Activated T-helper 1 cell treated with anti-CD3 and anti-CD28 coated beads, Interleukin-12 subunit alpha, Interleukin-12 subunit beta, Interleukin-2, Interleukin-4 antibody, amounts not matched to agents 30 ng/mL and 10 ng/mL and 1 ng/mL, durations not matched to agents 14 hours and 24 hours and 36 hours (primary cell): ENCODE measurements around the gene DDX10. TPM values are rescaled to one million over a fixed set of nuclear protein-coding genes. Genes with fewer than 3 reads are reported as not detected.

Experiments used
- DNase-seq: peaks from one replicate; pipeline ENCODE4 v3.0.0; 2021; ENCODE audit warnings: low spot score
- H3K27ac Mint-ChIP-seq: one replicate; pipeline ENCODE4 v1.8.0; 2021; ENCODE audit warnings: mild to moderate bottlenecking, mixed read lengths
- H3K27me3 Mint-ChIP-seq: one replicate; pipeline ENCODE4 v1.8.0; 2022; ENCODE audit warnings: mild to moderate bottlenecking, moderate library complexity, mixed read lengths; ENCODE audit not compliant: insufficient read depth
- H3K36me3 Mint-ChIP-seq: one replicate; pipeline ENCODE4 v1.8.0; 2021; ENCODE audit warnings: low read depth, mixed read lengths
- H3K4me1 Mint-ChIP-seq: one replicate; pipeline ENCODE4 v1.8.0; 2021; ENCODE audit warnings: low read depth, mixed read lengths
- H3K4me3 Mint-ChIP-seq: one replicate; pipeline ENCODE4 v1.8.0; 2021; ENCODE audit warnings: mild to moderate bottlenecking, moderate library complexity, mixed read lengths
- H3K9me3 Mint-ChIP-seq: one replicate; pipeline ENCODE4 v1.8.0; 2021; ENCODE audit warnings: mixed read lengths
- intact Hi-C: fragments of 100-400 bp; cut with micrococcal nuclease; formaldehyde crosslinking; loops from one replicate; pipeline ENCODE4 v1.15.1; 2024
- total RNA-seq: library from RNA; stranded (reverse); gene quantifications from 2 replicates; pipeline ENCODE4 v1.2.3, GENCODE V29; 2022

DDX10 gene
- total RNA-seq, 1 donor from 2014 or later: 68.4 TPM

- Mint-ChIP-seq H3K27ac (no peak overlapping the region), H3K27me3 (no peaks in the 10 kb centered on the region), H3K4me3 (no peak overlapping the region), H3K4me1 (no peaks in the 10 kb centered on the region), H3K36me3 (peaks cover 11% of the 10 kb centered on the region), H3K9me3 (no peaks in the 10 kb centered on the region)
- intact Hi-C loops: no loop called here
- no peak for DNase-seq
Observed at GRCh38 chr11:108921211-108921610, 256.3 kb downstream of the DDX10 start.

GRCh38 chr11:108922241-108922640, 257.4 kb downstream of the DDX10 start:
- Mint-ChIP-seq H3K27me3 (no peaks in the 10 kb centered on the region), H3K27ac (no peak overlapping the region), H3K36me3 (peaks cover 11% of the 10 kb centered on the region), H3K9me3 (no peaks in the 10 kb centered on the region), H3K4me1 (no peaks in the 10 kb centered on the region), H3K4me3 (no peak overlapping the region)
- no peak for DNase-seq
- intact Hi-C loops: no loop called here

- Mint-ChIP-seq H3K4me1 (no peaks in the 10 kb centered on the region), H3K27me3 (no peaks in the 10 kb centered on the region), H3K9me3 (no peaks in the 10 kb centered on the region), H3K27ac (no peak overlapping the region), H3K4me3 (no peak overlapping the region), H3K36me3 (peaks cover 11% of the 10 kb centered on the region)
- DNase-seq: no peak
- intact Hi-C loops: no loop called here
Observed at GRCh38 chr11:108923413-108923812, 258.5 kb downstream of the DDX10 start.

- DNase-seq: no peak
- intact Hi-C loops: no loop called here
- H3K27ac Mint-ChIP-seq: no peak overlapping the region
- no peaks in the 10 kb centered on the region for H3K27me3 Mint-ChIP-seq
- H3K9me3 Mint-ChIP-seq: no peaks in the 10 kb centered on the region
- H3K36me3 Mint-ChIP-seq: peaks cover 4% of the 10 kb centered on the region
- no peaks in the 10 kb centered on the region for H3K4me1 Mint-ChIP-seq
- H3K4me3 Mint-ChIP-seq: no peak overlapping the region
Observed at GRCh38 chr11:108926171-108926840, 261.4 kb downstream of the DDX10 start.

GRCh38 chr11:108926841-108927577, 262.1 kb downstream of the DDX10 start:
- H3K27me3 Mint-ChIP-seq: no peaks in the 10 kb centered on the region
- H3K27ac Mint-ChIP-seq: no peak overlapping the region
- peaks cover 4% of the 10 kb centered on the region for H3K36me3 Mint-ChIP-seq
- intact Hi-C loops: no loop called here
- H3K9me3 Mint-ChIP-seq: no peaks in the 10 kb centered on the region
- no peak overlapping the region for H3K4me3 Mint-ChIP-seq
- DNase-seq: no peak
- no peaks in the 10 kb centered on the region for H3K4me1 Mint-ChIP-seq

- intact Hi-C loops: no loop called here
- Mint-ChIP-seq H3K27ac (no peak overlapping the region), H3K36me3 (peaks cover 4% of the 10 kb centered on the region), H3K9me3 (no peaks in the 10 kb centered on the region), H3K27me3 (no peaks in the 10 kb centered on the region), H3K4me1 (no peaks in the 10 kb centered on the region), H3K4me3 (no peak overlapping the region)
- no peak for DNase-seq
Observed at GRCh38 chr11:108927791-108928545, 263.1 kb downstream of the DDX10 start.

- DNase-seq: no peak
- H3K27ac Mint-ChIP-seq: no peak overlapping the region
- no peaks in the 10 kb centered on the region for H3K4me1 Mint-ChIP-seq
- H3K36me3 Mint-ChIP-seq: peaks cover 3% of the 10 kb centered on the region
- intact Hi-C loops: no loop called here
- H3K9me3 Mint-ChIP-seq: no peaks in the 10 kb centered on the region
- no peak overlapping the region for H3K4me3 Mint-ChIP-seq
- no peaks in the 10 kb centered on the region for H3K27me3 Mint-ChIP-seq
Observed at GRCh38 chr11:108929241-108929640, 264.4 kb downstream of the DDX10 start.

DNA sequence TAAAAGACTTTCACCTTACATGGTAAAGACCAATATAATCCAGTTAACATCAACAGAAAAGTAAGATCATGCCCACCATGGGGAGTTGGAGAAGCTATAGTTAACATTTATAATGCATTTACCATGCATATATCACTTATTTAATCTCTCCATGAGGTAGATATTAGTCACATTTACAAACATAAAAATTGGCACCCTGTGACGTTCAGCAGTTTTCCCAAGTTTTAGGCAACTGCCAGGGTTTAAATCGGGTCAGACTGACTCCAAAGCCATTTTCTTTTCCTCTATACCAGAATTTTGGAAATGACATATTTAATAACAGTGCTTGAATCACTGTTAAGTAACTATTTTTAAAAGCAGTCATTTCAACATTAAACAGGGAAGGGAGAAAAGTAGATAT, 266.3 kb downstream of the DDX10 start:
- no peak overlapping the region for H3K27ac Mint-ChIP-seq
- H3K27me3 Mint-ChIP-seq: no peaks in the 10 kb centered on the region
- peaks cover 5% of the 10 kb centered on the region for H3K36me3 Mint-ChIP-seq
- intact Hi-C loops: no loop called here
- no peak for DNase-seq
- no peaks in the 10 kb centered on the region for H3K9me3 Mint-ChIP-seq
- no peak overlapping the region for H3K4me3 Mint-ChIP-seq
- no peaks in the 10 kb centered on the region for H3K4me1 Mint-ChIP-seq

- Mint-ChIP-seq H3K36me3 (peaks cover 5% of the 10 kb centered on the region), H3K27ac (no peak overlapping the region), H3K4me3 (no peak overlapping the region), H3K9me3 (no peaks in the 10 kb centered on the region), H3K27me3 (no peaks in the 10 kb centered on the region), H3K4me1 (no peaks in the 10 kb centered on the region)
- no peak for DNase-seq
- intact Hi-C loops: no loop called here
Observed at GRCh38 chr11:108933630-108934029, 268.8 kb downstream of the DDX10 start.

- Mint-ChIP-seq H3K4me3 (no peak overlapping the region), H3K36me3 (peaks cover 2% of the 10 kb centered on the region), H3K27me3 (no peaks in the 10 kb centered on the region), H3K27ac (no peak overlapping the region), H3K9me3 (no peaks in the 10 kb centered on the region), H3K4me1 (no peaks in the 10 kb centered on the region)
- intact Hi-C loops: no loop called here
- no peak for DNase-seq
Observed at GRCh38 chr11:108934289-108934688, 269.4 kb downstream of the DDX10 start.

DNA sequence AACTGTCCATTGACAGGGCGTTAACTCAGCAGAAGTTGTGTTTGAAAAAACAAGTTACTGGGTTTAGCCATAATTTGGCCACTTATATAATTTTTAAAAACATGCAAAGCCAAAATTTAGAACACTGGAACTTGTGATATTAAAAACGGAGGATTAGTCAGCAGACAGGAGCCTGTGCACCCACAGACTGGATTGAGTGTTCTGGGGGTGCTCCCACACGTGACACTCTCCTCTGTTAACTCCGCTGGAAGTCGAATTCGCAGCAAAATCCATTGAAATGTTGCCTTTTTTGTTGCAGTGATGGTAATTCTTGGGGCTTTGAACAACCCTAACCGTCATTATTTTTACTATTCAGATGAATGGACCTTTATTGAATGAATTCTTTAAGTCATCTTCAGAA, 269.8 kb downstream of the DDX10 start:
- DNase-seq: no peak
- Mint-ChIP-seq H3K27me3 (no peaks in the 10 kb centered on the region), H3K4me1 (no peaks in the 10 kb centered on the region), H3K4me3 (no peak overlapping the region), H3K9me3 (no peaks in the 10 kb centered on the region), H3K36me3 (peaks cover 2% of the 10 kb centered on the region), H3K27ac (no peak overlapping the region)
- intact Hi-C loops: no loop called here

- no peak for DNase-seq
- intact Hi-C loops: no loop called here
- Mint-ChIP-seq H3K4me1 (no peaks in the 10 kb centered on the region), H3K4me3 (no peak overlapping the region), H3K27me3 (no peaks in the 10 kb centered on the region), H3K36me3 (peaks cover 15% of the 10 kb centered on the region), H3K9me3 (no peaks in the 10 kb centered on the region), H3K27ac (no peak overlapping the region)
Observed at GRCh38 chr11:108937746-108938145, 272.9 kb downstream of the DDX10 start.

DNA sequence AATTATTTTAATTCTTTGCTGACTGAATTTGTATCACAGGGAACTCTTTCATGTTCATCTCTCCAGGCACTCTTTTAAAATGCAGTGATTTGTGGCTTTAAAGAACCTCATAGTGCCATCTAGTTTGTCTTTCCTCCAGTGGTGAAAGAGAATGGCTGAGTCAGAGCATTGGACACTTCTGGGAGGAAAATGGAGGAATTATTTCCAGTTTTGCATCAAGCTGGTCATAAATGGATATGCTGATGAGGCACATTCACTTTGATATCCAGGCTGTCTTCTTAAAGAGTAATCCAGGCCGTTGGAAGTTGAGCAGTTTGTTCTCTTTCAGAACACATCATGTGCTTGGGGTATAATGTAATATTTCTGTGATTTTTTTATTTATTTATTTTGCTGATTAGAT, 273.7 kb downstream of the DDX10 start:
- H3K9me3 Mint-ChIP-seq: no peaks in the 10 kb centered on the region
- no peak for DNase-seq
- intact Hi-C loops: no loop called here
- no peaks in the 10 kb centered on the region for H3K4me1 Mint-ChIP-seq
- no peak overlapping the region for H3K27ac Mint-ChIP-seq
- H3K4me3 Mint-ChIP-seq: no peak overlapping the region
- no peaks in the 10 kb centered on the region for H3K27me3 Mint-ChIP-seq
- H3K36me3 Mint-ChIP-seq: peaks cover 17% of the 10 kb centered on the region
